ENCODE measurements around the gene PLEKHM2.

DNA sequence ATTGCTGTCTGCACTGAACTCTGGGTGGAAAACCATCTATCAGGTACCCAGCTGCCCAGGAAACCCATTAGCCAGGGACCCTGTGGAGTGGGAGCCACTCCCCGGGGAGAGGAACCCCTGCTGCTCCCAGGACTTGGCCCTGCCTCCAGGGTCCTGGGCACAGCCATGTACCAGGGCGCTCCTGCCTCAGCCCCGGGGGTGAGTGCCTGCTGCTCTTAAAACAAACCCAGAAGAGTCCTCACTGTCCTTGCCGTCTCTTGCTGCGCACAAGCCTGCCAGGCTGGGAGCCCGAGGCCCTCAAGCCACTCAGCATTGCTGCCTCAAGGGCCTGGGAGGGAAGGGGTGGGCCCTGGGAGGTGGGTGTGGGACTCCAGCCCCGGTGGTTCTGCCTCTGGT lies 48.6 kb downstream of the PLEKHM2 start:
- TF ChIP-seq, protein P1, sequence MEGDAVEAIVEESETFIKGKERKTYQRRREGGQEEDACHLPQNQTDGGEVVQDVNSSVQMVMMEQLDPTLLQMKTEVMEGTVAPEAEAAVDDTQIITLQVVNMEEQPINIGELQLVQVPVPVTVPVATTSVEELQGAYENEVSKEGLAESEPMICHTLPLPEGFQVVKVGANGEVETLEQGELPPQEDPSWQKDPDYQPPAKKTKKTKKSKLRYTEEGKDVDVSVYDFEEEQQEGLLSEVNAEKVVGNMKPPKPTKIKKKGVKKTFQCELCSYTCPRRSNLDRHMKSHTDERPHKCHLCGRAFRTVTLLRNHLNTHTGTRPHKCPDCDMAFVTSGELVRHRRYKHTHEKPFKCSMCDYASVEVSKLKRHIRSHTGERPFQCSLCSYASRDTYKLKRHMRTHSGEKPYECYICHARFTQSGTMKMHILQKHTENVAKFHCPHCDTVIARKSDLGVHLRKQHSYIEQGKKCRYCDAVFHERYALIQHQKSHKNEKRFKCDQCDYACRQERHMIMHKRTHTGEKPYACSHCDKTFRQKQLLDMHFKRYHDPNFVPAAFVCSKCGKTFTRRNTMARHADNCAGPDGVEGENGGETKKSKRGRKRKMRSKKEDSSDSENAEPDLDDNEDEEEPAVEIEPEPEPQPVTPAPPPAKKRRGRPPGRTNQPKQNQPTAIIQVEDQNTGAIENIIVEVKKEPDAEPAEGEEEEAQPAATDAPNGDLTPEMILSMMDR (IDR thresholded peaks at IDR 0.05; ENCODE audit: poor library complexity): no peak
- no peak for TF ChIP-seq EZH2phosphoT487 (IDR thresholded peaks at IDR 0.05; ENCODE audit: low read depth, severe bottlenecking, unreplicated experiment)

Data from hepatocyte (in vitro differentiated cells).